ENCODE results near the gene SEMA5B. TPM values are rescaled to one million over a fixed set of nuclear protein-coding genes. Genes with fewer than 3 reads are reported as not detected.

SEMA5B gene
- total RNA-seq, 1 experiment from 2014 or later: 9.4 TPM

DNA sequence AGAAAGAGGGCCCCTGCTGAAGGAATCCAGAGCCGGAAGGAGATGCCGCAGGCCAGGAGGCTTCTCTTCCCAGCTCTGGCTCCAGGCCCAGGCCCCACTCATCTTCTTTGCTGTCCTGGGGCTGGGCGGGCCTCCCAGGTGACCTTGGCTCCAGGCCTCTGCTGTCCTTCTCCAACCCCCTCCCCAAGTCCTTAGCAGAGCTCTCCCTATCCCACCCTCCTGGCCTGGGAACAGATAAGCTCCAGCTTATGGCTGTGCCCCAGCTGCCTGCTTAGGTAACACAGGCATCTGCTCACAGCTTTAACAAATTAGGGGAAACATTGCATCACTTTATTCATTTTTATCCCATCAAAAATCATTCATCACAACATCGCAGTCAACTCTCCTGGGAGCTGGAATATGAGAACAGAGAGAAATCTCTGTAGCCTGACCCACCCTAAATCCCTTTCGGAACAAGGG is 86.9 kb downstream of the SEMA5B start:
- Mint-ChIP-seq H3K4me3 (no peak overlapping the region), H3K9me3 (no peaks in the 10 kb centered on the region), H3K27me3 (ENCODE audit: low read depth) (peaks cover 16% of the 10 kb centered on the region), H3K27ac (no peak overlapping the region; a peak in 1 of 7 replicates), H3K4me1 (peaks cover 6 to 12% of the 10 kb centered on the region in 2 experiments), H3K36me3 (ENCODE audit: insufficient read depth in 1 of 3, low read depth in 3 of 3) (no peaks in the 10 kb centered on the region)
- H4K20me1 ChIP-seq (ENCODE audit: control insufficient read depth, insufficient read depth, insufficient read length): no peaks in the 10 kb centered on the region
- H3K4me2 ChIP-seq (ENCODE audit: insufficient read depth, insufficient read length, low read length): no peak overlapping the region
- H3K4ac ChIP-seq (ENCODE audit: low read depth, low read length): no peak overlapping the region
- no peak overlapping the region for H2BK12ac ChIP-seq (ENCODE audit: insufficient read length, low read depth, low read length)
- H3K79me2 ChIP-seq (ENCODE audit: insufficient read depth, low read length): no peaks in the 10 kb centered on the region
- H3T11ph ChIP-seq (ENCODE audit: low read length): no peak overlapping the region
- H3K23ac ChIP-seq (ENCODE audit: insufficient read length, low read depth, low read length): no peak overlapping the region
- H3K9ac ChIP-seq (ENCODE audit: extremely low read depth, insufficient read length, low read length): no peak overlapping the region
- H2BK15ac ChIP-seq (ENCODE audit: low read depth, low read length): no peak overlapping the region
- H2AK5ac ChIP-seq (ENCODE audit: insufficient read length, low read length): no peak overlapping the region
- H3K9me3 ChIP-seq (ENCODE audit: control insufficient read depth, low read depth, low read length): no peaks in the 10 kb centered on the region
- H2BK5ac ChIP-seq (ENCODE audit: insufficient read length, low read length): no peak overlapping the region
- no CpG with 5 or more reads among the region's 5 CpGs for WGBS (ENCODE audit: extremely low coverage, insufficient read length, low lambda C conversion rate)
- no peak overlapping the region for H2BK20ac ChIP-seq (ENCODE audit: low read depth, low read length, poor library complexity, severe bottlenecking)
- H4K8ac ChIP-seq (replicated peaks; ENCODE audit: insufficient read length, low read depth, low read length): no peak overlapping the region
- TF ChIP-seq CTCF (conservative IDR thresholded peaks at IDR 0.05): no peak
- H2BK120ac ChIP-seq (ENCODE audit: low read depth, low read length, poor library complexity, severe bottlenecking): no peak overlapping the region
- no peak overlapping the region for H4K5ac ChIP-seq (ENCODE audit: insufficient read length, low read depth, low read length)
- H3K14ac ChIP-seq (ENCODE audit: insufficient read depth, low read length): no peak overlapping the region
- H2AFZ ChIP-seq (ENCODE audit: low read length): no peak overlapping the region
- H3K4me1 ChIP-seq (ENCODE audit: insufficient read depth, low read length): no peaks in the 10 kb centered on the region
- H3K27ac ChIP-seq (ENCODE audit: insufficient read length, low read depth, low read length): no peak overlapping the region
- H3K27me3 ChIP-seq (ENCODE audit: insufficient read depth, low read length): no peaks in the 10 kb centered on the region; the same call in 1 of the 2 replicates
- no peak for DNase-seq
- no peak overlapping the region for H3K18ac ChIP-seq (ENCODE audit: insufficient read length, low read depth, low read length)
- H3K79me1 ChIP-seq (ENCODE audit: insufficient read depth, low read depth, low read length, poor library complexity, severe bottlenecking): no peaks in the 10 kb centered on the region
- H3K56ac ChIP-seq (ENCODE audit: insufficient read length, low read depth, low read length): no peak overlapping the region
- H4K91ac ChIP-seq (ENCODE audit: insufficient read length, low read depth, low read length): no peak overlapping the region
- H3K23me2 ChIP-seq (ENCODE audit: insufficient read length, low read depth, low read length, poor library complexity, severe bottlenecking): no peaks in the 10 kb centered on the region

Data from H9 (cell line).